CD4-positive, alpha-beta T cell treated with Interleukin-17A for 4 hours (primary cell): ENCODE data around the gene NDUFV1.
A peak's percentile ranks its signal among the peaks of the same experiment; 100 is the strongest.
"Not testable (repeated sequence)": the region's sequence is repeated elsewhere in the genome, so short reads cannot be mapped to it uniquely, and the experiment has no call there.

Source experiments
- DNase-seq: peaks from one replicate; pipeline ENCODE4 v3.0.0-alpha.2; 2020; ENCODE audit warnings: mixed read lengths

NDUFV1 gene

DNA sequence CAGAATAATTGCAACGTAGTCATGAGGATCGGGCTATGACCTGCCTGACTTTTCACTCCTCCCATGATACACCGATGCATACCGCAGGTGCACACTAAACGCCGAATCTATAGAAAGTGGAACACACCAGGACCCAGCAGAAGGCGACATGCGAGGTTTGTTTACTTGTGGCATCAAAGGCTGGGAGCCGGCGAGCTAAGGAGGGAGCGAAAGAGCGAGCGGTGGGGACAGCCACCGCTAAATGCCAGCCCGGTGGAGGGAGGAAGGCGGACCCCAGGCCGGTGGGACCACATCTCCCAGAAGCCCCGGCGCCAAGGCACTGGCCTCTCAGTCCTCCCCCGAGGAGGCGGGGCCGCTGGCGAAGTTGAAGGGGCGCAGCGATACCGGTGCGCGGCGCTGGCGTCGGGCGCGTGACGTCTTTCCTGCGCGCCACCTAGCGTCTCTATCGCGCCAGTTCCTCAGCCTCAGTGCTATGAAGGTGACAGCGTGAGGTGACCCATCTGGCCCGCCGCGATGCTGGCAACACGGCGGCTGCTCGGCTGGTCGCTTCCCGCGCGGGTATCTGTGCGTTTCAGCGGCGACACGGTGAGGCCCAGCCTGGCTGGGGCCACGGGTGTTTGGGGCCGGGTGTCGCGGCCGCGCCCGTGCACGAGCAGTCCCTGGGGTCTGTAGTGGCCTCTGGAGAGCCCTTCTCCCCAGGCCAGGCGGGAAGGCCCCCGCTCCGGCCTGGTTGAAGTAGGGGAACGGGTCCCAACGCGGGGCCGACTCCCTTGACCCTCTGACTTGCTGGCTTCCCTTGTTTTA lies at the start of gene NDUFV1:
Gene NDUFV1, plus strand, starts transcription at position 445 of the 804 bp plus-strand sequence. Its CDS starts 69 bp downstream, at position 514.
- DNase-seq = peak; percentile 98

DNA sequence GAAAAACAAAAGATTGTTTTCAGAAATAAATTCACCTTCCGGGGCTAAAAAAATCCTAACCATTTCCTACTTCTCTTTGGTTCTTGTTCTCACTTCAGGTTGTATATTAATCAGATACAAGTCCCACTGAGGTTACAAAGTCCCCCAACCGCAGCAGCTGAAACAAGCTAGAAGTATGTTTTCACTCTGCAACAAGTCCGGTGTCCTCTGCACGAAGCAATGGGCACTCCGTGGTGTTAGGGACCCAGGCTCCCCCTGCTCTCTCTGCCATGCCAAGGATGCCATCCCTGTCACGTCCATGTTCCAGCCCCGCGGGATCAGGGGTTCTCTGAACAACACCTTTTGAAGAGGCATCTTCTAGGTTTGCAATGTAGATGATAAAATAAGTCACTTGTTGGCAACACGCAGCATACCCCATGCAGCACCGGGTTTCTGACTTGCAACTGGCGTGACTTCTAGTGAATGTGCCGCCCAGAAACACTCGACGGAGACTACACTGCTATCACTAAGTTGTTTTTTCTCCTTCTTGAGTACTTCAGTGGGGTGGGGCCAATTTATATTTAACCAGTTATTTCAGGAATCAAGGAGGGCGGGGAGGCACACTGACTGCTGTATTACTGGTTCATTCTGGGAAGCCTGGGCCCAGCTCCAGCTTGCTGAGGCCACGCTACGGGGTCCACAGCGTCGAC lies 48.5 kb upstream of the NDUFV1 start:
- DNase-seq = no peak

GRCh38 chr11:67561971-67562619 lies 44.6 kb upstream of the NDUFV1 start:
- no peak for DNase-seq

DNA sequence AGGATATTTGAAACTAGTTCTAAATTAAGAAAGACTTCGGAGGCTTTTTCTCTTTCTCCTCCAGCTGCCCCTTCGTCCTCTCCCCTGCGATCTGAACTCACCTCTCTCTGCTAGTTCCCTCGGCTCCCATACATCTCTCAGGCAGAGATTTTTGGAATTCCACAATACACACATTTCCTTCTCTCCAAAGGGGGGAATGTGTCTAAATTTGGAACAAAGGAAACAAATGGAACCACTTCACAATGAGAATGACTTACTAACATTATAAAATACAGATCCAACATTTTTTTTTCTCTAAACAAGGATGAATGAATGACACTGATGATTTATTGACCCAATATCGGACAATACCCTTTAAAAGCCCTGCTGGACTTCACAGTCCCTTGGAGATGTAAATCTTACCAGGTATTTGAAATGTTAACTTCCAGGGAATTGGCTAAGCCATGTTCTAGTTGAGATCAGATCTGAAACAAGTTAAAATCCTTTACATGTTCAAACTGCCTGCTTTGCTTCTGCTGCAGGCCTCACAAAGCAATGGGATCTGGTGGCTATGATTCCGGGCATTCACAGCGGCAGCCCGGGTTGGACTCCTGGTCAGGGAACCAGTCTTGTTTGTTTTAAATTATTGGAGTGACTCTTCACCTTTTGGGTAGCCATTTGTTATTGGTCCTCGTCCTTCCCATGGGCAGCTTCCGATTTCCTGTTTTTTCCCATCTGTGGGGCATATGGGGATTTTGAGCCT lies 43.6 kb upstream of the NDUFV1 start:
- DNase-seq = no peak

GRCh38 chr11:67563705-67564114 lies 43.0 kb upstream of the NDUFV1 start:
- DNase-seq = not testable (repeated sequence)

- no peak for DNase-seq
Measured at GRCh38 chr11:67564230-67564629, 42.5 kb upstream of the NDUFV1 start.

DNA sequence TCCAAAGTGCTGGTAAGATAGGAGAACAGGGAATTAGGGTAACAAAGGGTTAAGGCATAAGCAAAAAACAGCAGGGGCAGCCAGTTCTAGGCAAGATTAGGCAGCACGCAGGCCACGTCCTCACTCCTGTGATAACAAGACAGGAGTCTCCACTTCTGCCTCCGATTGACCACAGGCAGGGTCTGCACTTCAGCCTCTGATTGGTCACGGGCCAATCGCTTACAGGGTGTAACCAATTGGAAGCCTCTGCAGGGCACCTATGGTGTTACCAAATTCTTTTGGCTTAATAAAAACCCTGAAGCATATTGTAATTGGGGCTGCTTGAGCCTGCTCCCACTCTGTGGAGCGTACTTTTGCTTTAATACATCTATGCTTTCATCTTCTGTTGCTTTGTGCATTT lies 35.3 kb upstream of the NDUFV1 start:
- DNase-seq = no peak

DNA sequence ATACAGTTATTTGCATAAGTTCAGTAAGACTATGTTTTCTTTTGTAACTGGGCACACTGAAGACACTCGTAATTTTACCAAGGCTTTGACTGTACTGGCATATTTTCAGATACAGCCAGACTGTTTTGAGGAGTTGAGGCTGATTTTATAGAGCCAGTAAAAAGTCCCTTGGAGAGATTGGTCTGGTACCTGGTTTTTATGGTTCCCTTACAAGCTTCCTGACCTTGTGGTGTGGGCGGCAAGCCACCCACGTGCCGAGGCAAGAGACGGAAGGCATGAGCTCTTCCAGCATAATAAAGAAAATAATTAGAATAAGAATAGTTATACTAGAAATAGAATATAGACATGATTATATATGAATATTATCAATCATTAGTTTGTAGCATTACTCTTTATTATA lies 34.4 kb upstream of the NDUFV1 start:
- no peak for DNase-seq

GRCh38 chr11:67572747-67573419 lies 33.9 kb upstream of the NDUFV1 start:
- DNase-seq = peak; percentile 48

DNA sequence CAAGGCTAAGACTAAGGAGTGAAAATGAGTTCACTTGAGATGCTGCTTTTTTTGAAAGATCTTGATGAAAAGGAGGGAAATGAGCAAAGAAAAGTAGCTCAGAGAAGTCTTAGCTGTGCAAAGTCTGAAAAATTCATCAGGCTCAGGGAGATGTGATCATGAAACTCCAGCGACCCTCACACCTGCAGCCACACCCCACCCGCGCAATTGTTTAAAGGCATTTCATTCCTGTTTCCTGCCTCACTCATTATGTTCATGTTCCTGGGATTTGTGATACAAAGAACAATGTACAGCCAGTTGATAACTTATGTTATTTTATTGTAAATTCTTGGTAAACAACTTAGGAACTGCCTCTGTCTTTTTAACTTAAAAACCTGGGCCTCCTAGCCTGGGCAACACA lies 31.8 kb upstream of the NDUFV1 start:
- no peak for DNase-seq

- no peak for DNase-seq
Measured at GRCh38 chr11:67576735-67577475, 29.8 kb upstream of the NDUFV1 start.

- no peak for DNase-seq
Measured at GRCh38 chr11:67577951-67578350, 28.8 kb upstream of the NDUFV1 start.

DNA sequence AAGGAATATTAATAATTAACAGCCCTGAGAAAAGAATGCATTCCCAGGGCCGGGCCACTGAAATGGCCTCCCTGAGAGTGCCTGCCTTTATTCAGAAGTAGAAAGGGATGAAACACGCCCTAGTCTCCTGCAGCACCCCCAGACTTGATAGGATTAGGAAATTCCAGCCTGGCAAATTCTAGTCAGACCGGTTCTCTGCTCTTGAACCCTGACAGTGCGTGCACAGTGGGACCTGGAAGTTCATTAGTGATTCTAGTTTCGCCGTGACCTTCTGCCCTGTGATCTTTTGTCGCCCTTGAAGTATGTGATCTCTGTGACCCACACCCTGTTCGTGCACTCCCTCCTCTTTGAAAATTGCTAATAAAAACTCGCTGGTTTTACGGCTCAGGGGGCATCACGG lies 25.3 kb upstream of the NDUFV1 start:
- DNase-seq = no peak

DNA sequence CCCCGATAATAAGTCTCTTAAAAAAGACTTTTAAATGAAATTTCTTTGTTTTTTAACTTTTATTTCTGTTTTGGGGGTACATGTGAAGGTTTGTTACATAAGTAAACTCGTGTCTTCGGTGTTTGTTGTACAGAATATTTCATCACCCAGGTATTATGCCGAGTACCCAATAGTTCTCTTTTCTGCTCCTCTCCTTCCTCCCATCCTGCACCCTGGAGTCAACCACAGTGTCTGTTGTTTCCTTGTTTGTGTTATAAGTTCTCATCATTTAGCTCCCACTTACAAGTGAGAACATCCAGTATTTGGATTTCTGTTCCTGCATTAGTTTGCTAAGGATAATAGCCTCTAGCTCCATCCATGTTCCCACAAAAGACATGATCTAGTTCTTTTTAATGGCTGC lies 24.7 kb upstream of the NDUFV1 start:
- DNase-seq = no peak

DNA sequence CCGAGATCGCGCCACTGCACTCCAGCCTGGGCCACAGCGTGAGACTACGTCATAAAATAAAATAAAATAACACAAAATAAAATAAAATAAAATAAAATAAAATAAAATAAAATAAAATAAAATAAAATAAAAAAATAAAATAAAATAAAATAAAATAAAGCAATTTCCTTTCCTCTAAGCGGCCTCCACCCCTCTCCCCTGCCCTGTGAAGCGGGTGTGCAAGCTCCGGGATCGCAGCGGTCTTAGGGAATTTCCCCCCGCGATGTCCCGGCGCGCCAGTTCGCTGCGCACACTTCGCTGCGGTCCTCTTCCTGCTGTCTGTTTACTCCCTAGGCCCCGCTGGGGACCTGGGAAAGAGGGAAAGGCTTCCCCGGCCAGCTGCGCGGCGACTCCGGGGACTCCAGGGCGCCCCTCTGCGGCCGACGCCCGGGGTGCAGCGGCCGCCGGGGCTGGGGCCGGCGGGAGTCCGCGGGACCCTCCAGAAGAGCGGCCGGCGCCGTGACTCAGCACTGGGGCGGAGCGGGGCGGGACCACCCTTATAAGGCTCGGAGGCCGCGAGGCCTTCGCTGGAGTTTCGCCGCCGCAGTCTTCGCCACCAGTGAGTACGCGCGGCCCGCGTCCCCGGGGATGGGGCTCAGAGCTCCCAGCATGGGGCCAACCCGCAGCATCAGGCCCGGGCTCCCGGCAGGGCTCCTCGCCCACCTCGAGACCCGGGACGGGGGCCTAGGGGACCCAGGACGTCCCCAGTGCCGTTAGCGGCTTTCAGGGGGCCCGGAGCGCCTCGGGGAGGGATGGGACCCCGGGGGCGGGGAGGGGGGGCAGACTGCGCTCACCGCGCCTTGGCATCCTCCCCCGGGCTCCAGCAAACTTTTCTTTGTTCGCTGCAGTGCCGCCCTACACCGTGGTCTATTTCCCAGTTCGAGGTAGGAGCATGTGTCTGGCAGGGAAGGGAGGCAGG lies 23.2 kb upstream of the NDUFV1 start, which contains the start of gene GSTP1:
Gene GSTP1, plus strand, starts transcription at position 566 of the 958 bp plus-strand sequence. Its CDS starts 32 bp downstream, at position 598.
- peak; percentile 86 for DNase-seq

DNA sequence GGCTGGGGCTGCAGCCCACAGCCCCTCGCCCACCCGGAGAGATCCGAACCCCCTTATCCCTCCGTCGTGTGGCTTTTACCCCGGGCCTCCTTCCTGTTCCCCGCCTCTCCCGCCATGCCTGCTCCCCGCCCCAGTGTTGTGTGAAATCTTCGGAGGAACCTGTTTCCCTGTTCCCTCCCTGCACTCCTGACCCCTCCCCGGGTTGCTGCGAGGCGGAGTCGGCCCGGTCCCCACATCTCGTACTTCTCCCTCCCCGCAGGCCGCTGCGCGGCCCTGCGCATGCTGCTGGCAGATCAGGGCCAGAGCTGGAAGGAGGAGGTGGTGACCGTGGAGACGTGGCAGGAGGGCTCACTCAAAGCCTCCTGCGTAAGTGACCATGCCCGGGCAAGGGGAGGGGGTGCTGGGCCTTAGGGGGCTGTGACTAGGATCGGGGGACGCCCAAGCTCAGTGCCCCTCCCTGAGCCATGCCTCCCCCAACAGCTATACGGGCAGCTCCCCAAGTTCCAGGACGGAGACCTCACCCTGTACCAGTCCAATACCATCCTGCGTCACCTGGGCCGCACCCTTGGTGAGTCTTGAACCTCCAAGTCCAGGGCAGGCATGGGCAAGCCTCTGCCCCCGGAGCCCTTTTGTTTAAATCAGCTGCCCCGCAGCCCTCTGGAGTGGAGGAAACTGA lies 22.4 kb upstream of the NDUFV1 start:
- DNase-seq = peak; percentile 44

DNA sequence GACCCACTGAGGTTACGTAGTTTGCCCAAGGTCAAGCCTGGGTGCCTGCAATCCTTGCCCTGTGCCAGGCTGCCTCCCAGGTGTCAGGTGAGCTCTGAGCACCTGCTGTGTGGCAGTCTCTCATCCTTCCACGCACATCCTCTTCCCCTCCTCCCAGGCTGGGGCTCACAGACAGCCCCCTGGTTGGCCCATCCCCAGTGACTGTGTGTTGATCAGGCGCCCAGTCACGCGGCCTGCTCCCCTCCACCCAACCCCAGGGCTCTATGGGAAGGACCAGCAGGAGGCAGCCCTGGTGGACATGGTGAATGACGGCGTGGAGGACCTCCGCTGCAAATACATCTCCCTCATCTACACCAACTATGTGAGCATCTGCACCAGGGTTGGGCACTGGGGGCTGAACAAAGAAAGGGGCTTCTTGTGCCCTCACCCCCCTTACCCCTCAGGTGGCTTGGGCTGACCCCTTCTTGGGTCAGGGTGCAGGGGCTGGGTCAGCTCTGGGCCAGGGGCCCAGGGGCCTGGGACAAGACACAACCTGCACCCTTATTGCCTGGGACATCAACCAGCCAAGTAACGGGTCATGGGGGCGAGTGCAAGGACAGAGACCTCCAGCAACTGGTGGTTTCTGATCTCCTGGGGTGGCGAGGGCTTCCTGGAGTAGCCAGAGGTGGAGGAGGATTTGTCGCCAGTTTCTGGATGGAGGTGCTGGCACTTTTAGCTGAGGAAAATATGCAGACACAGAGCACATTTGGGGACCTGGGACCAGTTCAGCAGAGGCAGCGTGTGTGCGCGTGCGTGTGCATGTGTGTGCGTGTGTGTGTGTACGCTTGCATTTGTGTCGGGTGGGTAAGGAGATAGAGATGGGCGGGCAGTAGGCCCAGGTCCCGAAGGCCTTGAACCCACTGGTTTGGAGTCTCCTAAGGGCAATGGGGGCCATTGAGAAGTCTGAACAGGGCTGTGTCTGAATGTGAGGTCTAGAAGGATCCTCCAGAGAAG lies 21.6 kb upstream of the NDUFV1 start:
- DNase-seq = no peak

DNA sequence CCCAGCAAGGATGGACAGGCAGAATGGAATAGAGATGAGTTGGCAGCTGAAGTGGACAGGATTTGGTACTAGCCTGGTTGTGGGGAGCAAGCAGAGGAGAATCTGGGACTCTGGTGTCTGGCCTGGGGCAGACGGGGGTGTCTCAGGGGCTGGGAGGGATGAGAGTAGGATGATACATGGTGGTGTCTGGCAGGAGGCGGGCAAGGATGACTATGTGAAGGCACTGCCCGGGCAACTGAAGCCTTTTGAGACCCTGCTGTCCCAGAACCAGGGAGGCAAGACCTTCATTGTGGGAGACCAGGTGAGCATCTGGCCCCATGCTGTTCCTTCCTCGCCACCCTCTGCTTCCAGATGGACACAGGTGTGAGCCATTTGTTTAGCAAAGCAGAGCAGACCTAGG lies 20.8 kb upstream of the NDUFV1 start:
- DNase-seq = no peak
